HL-60 (cell line): ENCODE data around the gene TMEM134.

Experiments
- CTCF ChIP-seq: IDR thresholded peaks from one replicate; pipeline ENCODE4 v1.5.1; 2011; ENCODE audit warnings: low read length, control low read depth, inconsistent platforms; ENCODE audit not compliant: insufficient read depth
- REST ChIP-seq: IDR thresholded peaks from 2 replicates; pipeline ENCODE4 v1.6.1; 2012; ENCODE audit warnings: low read depth; ENCODE audit not compliant: insufficient replicate concordance
- SPI1 ChIP-seq: IDR thresholded peaks from 2 replicates; pipeline ENCODE4 v1.6.1; 2012; ENCODE audit warnings: low read depth, mild to moderate bottlenecking, borderline replicate concordance

GRCh38 chr11:67494371-67495233 is 25.6 kb upstream of the TMEM134 start:
- no peak for TF ChIP-seq CTCF
- TF ChIP-seq REST: no peak
- TF ChIP-seq SPI1: no peak
